ENCODE measurements around the gene DCLRE1B.

The DCLRE1B gene

GRCh38 chr1:113887402-113888175 is 17.5 kb upstream of the DCLRE1B start, which contains the start of gene BCL2L15:
Gene BCL2L15, minus strand, starts transcription at chr1:113887581. Its CDS starts 206 bp downstream, at chr1:113887375.
- no peak for DNase-seq

DNA sequence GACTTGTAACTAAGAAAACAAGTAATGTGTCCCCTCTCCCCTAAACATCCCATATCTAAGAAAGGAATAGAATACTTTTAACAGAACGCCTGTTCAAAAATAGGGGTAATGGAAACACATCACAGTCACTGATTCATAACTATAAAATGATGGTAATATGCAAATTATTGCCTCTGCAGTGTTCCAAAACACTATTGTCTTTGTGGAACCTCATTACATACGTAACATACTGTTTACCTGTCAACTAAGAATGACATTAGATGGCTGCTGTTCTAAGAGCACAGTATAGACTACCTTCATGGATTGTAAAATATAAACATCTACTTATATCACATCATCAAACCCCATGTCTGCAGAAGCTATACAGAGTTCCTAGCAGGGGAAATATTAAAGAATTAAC is 14.3 kb upstream of the DCLRE1B start:
- no peak for DNase-seq

- DNase-seq = no peak
Observed at GRCh38 chr1:113891631-113892220, 13.4 kb upstream of the DCLRE1B start.

DNA sequence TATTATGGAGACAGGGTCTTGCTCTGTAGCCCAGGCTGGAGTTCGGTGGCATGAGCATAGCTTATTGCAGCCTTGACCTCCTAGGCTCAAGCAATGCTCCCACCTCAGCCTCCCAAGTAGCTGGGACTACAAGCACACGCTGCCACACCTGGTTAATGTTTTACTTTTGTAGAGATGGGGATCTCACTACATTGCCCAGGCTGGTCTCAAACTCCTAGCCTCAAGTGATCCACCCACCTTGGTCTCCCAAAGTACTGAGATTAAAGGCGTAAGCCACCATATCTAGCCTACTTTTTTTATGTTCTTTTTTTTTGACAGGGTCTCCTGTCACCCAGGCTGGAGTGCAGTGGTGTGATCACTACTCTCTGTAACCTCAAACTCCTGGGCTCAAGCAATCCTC is 11.9 kb upstream of the DCLRE1B start:
- no peak for DNase-seq

DNA sequence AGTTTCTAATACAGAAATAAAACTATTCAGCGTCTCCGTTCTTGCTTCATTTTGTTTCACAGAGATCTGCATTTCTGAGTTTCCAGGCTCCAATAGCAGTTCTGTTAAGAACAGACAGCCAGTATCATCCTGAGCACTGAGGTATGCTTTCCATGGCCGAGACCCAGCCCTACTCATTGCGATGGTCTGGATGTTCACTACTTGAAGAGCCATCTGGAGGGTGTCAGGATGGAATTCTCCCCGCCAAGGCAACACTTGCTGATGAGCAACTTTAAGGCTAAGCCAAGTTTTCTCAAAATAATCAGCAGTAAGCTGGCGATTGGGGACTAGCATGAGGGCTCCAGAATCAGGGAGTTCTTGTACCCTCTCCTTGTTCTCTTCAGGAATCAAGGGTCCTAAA is 10.0 kb upstream of the DCLRE1B start:
- no peak for DNase-seq

- no peak for DNase-seq
Observed at GRCh38 chr1:113895961-113896360, 9.2 kb upstream of the DCLRE1B start.

DNA sequence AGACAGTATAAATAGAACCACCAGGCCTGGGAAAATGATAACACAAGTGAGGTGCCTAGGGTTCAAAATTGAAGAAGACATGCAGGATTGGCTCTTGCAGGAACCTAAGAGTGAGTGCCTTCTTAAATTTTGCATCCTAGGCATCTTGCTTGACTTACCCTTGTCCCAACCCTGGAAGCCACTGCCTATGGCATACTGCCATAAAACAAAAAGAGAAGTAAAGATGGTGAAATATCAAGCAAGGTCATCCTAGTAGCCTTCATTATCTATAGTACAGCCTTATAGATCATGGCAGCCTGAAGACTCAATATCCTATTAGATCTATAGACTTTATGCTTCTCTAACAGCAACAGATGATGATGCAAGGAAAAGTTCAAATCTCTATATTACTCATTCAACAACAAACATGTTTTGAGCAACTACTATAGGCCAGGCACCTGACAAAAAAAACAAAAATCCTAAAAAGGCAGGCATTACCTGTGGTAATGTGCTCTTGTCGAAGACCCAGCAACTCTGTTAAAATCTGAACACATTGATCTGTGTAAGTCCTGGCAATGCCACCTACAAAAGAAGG is 6.8 kb upstream of the DCLRE1B start:
- DNase-seq = no peak

GRCh38 chr1:113899111-113899510 is 6.0 kb upstream of the DCLRE1B start:
- DNase-seq = no peak

DNA sequence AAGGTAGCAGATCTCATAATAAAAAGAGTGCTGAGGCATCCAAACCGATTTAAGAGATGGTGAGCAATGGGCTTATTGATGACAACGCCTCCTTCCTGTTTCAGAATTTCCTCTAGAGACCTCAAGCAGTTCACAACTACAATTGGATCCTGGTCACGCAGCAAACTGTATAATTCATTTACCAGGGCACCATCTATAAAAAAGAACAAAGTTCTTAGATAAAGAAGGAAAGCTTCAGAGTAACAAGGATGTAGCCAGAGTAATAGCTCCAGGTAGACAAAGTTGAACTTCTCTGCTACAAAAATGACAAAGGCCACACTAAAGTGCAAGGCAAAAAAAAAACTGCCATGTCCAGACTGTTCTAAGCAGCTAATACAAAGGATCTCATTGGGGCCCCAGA is 3.9 kb upstream of the DCLRE1B start:
- no peak for DNase-seq

GRCh38 chr1:113903501-113904292 is 1.4 kb upstream of the DCLRE1B start:
- DNase-seq = no peak

DNA sequence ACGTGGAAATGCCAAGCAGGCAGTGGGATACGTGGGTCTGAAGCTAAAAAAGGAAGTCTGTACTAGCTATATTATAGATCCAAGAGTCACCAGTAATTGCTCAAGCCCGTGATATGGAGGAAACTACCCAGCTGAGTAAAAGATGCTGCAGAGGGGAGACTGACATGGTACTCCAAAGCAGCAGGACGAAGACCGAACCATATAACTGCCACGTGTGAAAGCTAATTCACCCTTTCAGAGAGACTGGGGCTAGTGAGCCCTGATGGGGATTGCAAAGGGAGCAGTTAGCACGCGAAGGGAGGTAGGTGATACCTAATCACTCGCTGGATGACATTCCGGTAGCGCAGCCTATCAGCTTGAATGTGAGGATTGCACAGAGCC is 843 bp upstream of the DCLRE1B start:
- no peak for DNase-seq

- DNase-seq = no peak
Observed at GRCh38 chr1:113905435-113905861, 322 bp downstream of the DCLRE1B start.

GRCh38 chr1:113912594-113913311 is 7.6 kb downstream of the DCLRE1B start:
- no peak for DNase-seq

DNA sequence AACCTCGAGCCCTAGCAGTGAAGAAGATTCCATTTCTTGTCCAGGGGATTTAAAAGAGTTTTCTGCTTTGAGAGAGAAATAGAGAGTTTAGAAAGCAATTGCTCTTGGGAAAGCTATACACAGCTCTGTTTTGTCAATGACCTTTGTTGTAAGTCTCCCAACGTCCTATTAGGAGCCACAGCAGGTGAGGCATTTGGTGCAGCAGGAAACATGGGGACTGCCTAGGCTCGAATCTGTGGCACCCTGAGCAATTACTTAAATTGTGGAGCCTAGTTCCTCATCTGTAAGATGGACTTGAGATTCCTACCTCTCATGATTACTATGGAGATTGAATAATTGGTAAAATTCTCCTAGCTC is 8.2 kb downstream of the DCLRE1B start:
- no peak for DNase-seq

- DNase-seq = no peak
Observed at GRCh38 chr1:113913887-113914664, 8.9 kb downstream of the DCLRE1B start.

DNA sequence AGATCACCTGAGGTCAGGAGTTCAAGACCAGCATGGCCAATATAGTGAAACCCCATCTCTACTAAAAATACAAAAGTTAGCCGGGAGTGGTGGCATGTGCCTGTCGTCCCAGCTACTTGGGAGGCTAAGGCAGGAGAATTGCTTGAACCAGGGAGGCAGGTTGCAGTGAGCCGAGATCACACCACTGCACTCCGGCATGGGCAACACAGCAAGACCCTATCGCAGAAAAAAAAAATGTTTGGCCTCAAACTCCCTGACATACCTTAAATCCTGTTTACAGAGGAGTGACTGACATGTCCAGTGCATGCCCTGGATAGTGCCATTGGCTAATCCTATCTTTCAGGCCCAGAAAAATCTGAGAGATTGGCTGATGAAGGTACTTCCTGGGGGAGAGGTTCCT is 11.8 kb downstream of the DCLRE1B start:
- no peak for DNase-seq

DNA sequence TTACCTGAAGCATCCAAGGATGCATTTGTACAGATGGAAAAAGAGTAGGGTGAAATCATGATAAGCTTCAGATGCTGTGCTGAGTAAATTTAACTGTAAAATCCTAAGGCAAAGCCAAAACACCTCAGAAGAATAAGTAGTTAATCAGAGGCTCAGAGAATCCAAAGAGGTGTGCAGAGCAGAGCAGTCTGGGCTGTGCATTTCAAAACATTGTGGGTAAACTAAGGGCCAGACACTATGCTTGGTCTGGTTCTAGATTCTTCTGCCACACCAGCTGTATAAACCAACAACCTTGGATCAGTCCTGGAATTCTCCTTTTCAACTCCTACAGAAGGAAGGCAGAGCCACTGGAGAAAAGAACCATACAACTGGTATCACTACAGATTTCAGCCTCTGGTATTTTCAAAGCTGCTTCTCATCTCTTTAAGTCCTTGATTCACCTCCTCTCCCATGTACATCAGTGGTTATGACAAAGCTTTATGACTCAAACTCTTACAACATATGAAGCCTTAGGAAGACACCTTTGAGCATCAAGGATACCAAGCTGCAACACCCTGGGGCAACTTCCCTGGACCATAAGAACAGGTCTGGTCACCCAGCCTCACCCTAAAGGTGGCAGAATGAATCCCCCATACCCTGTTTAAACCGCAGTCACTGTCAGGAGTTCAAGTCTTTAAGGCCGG is 12.4 kb downstream of the DCLRE1B start:
- no peak for DNase-seq

- DNase-seq = no peak
Observed at GRCh38 chr1:113918243-113918642, 13.1 kb downstream of the DCLRE1B start.

DNA sequence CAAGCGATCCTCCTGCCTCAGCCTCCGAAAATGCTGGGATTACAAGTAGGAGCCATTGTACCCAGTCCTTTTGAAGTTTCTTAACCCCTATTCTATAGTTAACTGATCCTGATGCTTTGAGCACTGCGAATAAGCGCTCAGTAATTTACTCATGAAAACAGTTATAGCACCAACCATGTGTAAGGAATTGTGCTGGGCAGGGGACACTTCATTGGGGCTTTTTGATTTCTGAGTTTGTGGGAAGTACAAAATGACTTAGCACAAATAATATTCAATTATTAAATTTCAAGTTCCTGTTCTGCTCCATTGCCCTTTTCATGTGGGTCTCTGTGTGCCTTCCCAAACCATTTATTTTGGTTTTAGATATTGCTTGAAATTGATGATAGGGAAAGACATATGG is 17.8 kb downstream of the DCLRE1B start:
- DNase-seq = no peak

GRCh38 chr1:113924473-113924872 is 19.3 kb downstream of the DCLRE1B start:
- DNase-seq = no peak

- no peak for DNase-seq
Observed at GRCh38 chr1:113928187-113928930, 23.2 kb downstream of the DCLRE1B start.
